K562 (cell line): Measurements from ENCODE around the gene DCXR. TPM values are rescaled to one million over a fixed set of nuclear protein-coding genes. Genes with fewer than 3 reads are reported as not detected.

Experiments used
- ATAC-seq: fragments of 200-7000 bp; cut with Tn5 transposase; 3 replicates; pipeline ENCODE4 v1.9.1; 2020; ENCODE audit warnings: moderate library complexity
- BruUV-seq: library from RNA; stranded (reverse); fragments of 400-500 nt; replicated peaks from 2 replicates; lab custom pipeline; 2021; lab: Mats Ljungman, UMichigan
- CTCF ChIA-PET: fragments of 300-600 bp; formaldehyde crosslinking; extraction: SDS; loops from one replicate; lab custom pipeline; 2021; ENCODE audit warnings: low intra/inter-chr PET ratio; lab: Yijun Ruan, JAX
- POLR2A ChIA-PET: fragments of 300-600, 350-650 bp; sonication (Branson Sonifier 250); formaldehyde crosslinking; extraction: SDS; loops from one replicate; lab custom pipeline; 2021; ENCODE audit warnings: antibody characterized with exemption, inconsistent platforms; lab: Yijun Ruan, JAX
- DNase-seq, 4 experiments: peaks; one replicate each; pipeline versions ENCODE4 v3.0.0 to v3.0.0-alpha.2; 2011 to 2018; ENCODE audit warnings: low spot score in 3 of 4, mixed read lengths in 3 of 4; ENCODE audit errors: extremely low read depth in 1 of 4
- FAIRE-seq: peaks from 2 replicates; lab custom pipeline; 2011; peaks lifted over from hg19 to GRCh38; lab: Jason Lieb, UNC
- H2AFZ ChIP-seq: 2 replicates; pipeline ENCODE4 v1.6.0; 2011; ENCODE audit warnings: low read depth, low read length, control low read depth, inconsistent platforms
- H3K27ac ChIP-seq: fragments of 200-600 bp; 3 replicates; pipeline ENCODE4 v1.8.0; 2011; ENCODE audit warnings: low read depth, mild to moderate bottlenecking, control low read depth, inconsistent platforms, low read length, moderate library complexity, mixed read lengths; ENCODE audit errors: extremely low read depth
- H3K27me3 ChIP-seq, 2 experiments: fragments of 300-600 bp in 1 of 2; 2 replicates in 1 of 2; 3 replicates in 1 of 2; pipeline versions ENCODE4 v1.6.0 to v1.8.0; 2011; ENCODE audit warnings: inconsistent platforms in 2 of 2, low read length in 2 of 2, mild to moderate bottlenecking in 1 of 2, mixed read lengths in 1 of 2, moderate library complexity in 1 of 2; ENCODE audit not compliant: control insufficient read depth in 2 of 2, insufficient read depth in 2 of 2
- H3K36me3 ChIP-seq: fragments of 300-600 bp; 3 replicates; pipeline ENCODE4 v1.8.0; 2011; ENCODE audit warnings: mild to moderate bottlenecking, low read length, inconsistent platforms; ENCODE audit not compliant: control insufficient read depth, insufficient read depth
- H3K4me1 ChIP-seq, 2 experiments: fragments of 200-600 bp in 1 of 2; replicated peaks in 1 of 2; 2 replicates in 1 of 2; 3 replicates in 1 of 2; pipeline versions ENCODE4 v1.5.1 to v1.8.0; 2011; ENCODE audit warnings: inconsistent platforms in 2 of 2, low read length in 2 of 2, mild to moderate bottlenecking in 1 of 2, mixed read lengths in 1 of 2, moderate library complexity in 1 of 2; ENCODE audit not compliant: control insufficient read depth in 2 of 2, insufficient read depth in 2 of 2
- H3K4me2 ChIP-seq: 2 replicates; pipeline ENCODE4 v1.6.1; 2011; ENCODE audit warnings: low read length, control low read depth, inconsistent platforms, mixed read lengths; ENCODE audit not compliant: insufficient read depth
- H3K4me3 ChIP-seq: fragments of 200-600 bp; sonication (generic), shearing (Covaris generic); 2 replicates; pipeline ENCODE4 v1.5.1; 2016; ENCODE audit warnings: control low read depth, inconsistent platforms
- H3K79me2 ChIP-seq: fragments of 200-600 bp; 3 replicates; pipeline ENCODE4 v1.8.0; 2011; ENCODE audit warnings: low read length, inconsistent platforms; ENCODE audit not compliant: control insufficient read depth, insufficient read depth
- H3K9ac ChIP-seq, 2 experiments: 2 replicates each; pipeline versions ENCODE4 v1.6.0 to v1.6.1; 2011; ENCODE audit warnings: low read depth in 2 of 2, low read length in 2 of 2, control low read depth in 1 of 2, inconsistent platforms in 1 of 2, mild to moderate bottlenecking in 1 of 2, mixed read lengths in 1 of 2; ENCODE audit not compliant: insufficient read depth in 1 of 2
- H3K9me1 ChIP-seq: one replicate; pipeline ENCODE4 v1.6.0; 2011; ENCODE audit warnings: inconsistent platforms, mild to moderate bottlenecking, low read length, moderate library complexity; ENCODE audit not compliant: control insufficient read depth, insufficient read depth
- H3K9me3 ChIP-seq: replicated peaks from 2 replicates; pipeline ENCODE4 v1.5.1; 2011; ENCODE audit warnings: low read depth, low read length, inconsistent platforms; ENCODE audit not compliant: control insufficient read depth, insufficient read depth
- H4K20me1 ChIP-seq: replicated peaks from 2 replicates; pipeline ENCODE4 v1.6.1; 2011; ENCODE audit warnings: low read length, inconsistent platforms, mixed read lengths; ENCODE audit not compliant: control insufficient read depth, insufficient read depth
- CREM ChIP-seq: IDR thresholded peaks from 2 replicates; pipeline ENCODE4 v1.6.1; 2014; ENCODE audit warnings: antibody characterized with exemption, low read depth
- E2F3 ChIP-seq: fragments of 250-450 bp; sonication (Bioruptor Pico); IDR thresholded peaks from 2 replicates; pipeline ENCODE4 v1.4.0; 2020; ENCODE audit warnings: mild to moderate bottlenecking
- GATA2 ChIP-seq: sonication (generic); formaldehyde crosslinking; IDR thresholded peaks from 2 replicates; pipeline ENCODE4 v1.4.0; 2020; ENCODE audit warnings: mild to moderate bottlenecking, missing genetic modification reagents
- MCM7 ChIP-seq, 2 experiments: fragments of 450-650 bp; IDR thresholded peaks; 2 replicates each; pipeline ENCODE4 v1.6.1; 2016 to 2018
- MXD1 ChIP-seq: fragments of 250-450 bp; sonication (Bioruptor Pico); IDR thresholded peaks from 2 replicates; pipeline ENCODE4 v1.8.0; 2021; ENCODE audit warnings: borderline replicate concordance, mild to moderate bottlenecking, moderate library complexity; ENCODE audit not compliant: poor library complexity, severe bottlenecking
- POLR2G ChIP-seq: fragments of 200-400 bp; formaldehyde crosslinking; IDR thresholded peaks from 2 replicates; pipeline ENCODE4 v1.6.1; 2017; ENCODE audit warnings: low read depth, mild to moderate bottlenecking, antibody characterized with exemption, low read length, moderate library complexity
- SETDB1 ChIP-seq: IDR thresholded peaks from one replicate; pipeline ENCODE4 v1.6.1; 2012; ENCODE audit warnings: low read length, control low read depth, inconsistent platforms
- USF1 ChIP-seq: sonication (generic); formaldehyde crosslinking; IDR thresholded peaks from 2 replicates; pipeline ENCODE4 v1.9.0; 2022; ENCODE audit warnings: mild to moderate bottlenecking, missing genetic modification reagents
- ZNF347 ChIP-seq: fragments of 450-650 bp; formaldehyde crosslinking; IDR thresholded peaks from 2 replicates; pipeline ENCODE4 v1.4.0; 2020; ENCODE audit warnings: low read depth, mild to moderate bottlenecking, moderate library complexity
- WGBS: fragments of 100-300 bp; shearing (Covaris generic); methylation state at CpG from one replicate; pipeline ENCODE4 v1.1.6; 2016; ENCODE audit warnings: low coverage, mixed read lengths; ENCODE audit not compliant: insufficient coverage; ENCODE audit errors: missing lambda C conversion rate; 5-methylcytosine and 5-hydroxymethylcytosine counted together
- in situ Hi-C: fragments of 300-500 bp; cut with MboI; formaldehyde crosslinking; loops from 4 replicates; pipeline ENCODE4 v1.15.0; 2018; ENCODE audit warnings: inconsistent platforms, mixed read lengths
- intact Hi-C: fragments of 100-400 bp; cut with micrococcal nuclease; formaldehyde crosslinking; loops from 2 replicates; pipeline ENCODE4 v1.14.2; 2022
- polyA plus RNA-seq, 8 experiments: library from polyadenylated mRNA; depleted of rRNA in 4 of 8; stranded (reverse) in 5 of 8; unstranded in 3 of 8; fragments of >200 nt; fragmentation: Nextera tagmentation in 2 of 8; fragmentation: Illumina TruSeq in 1 of 8; extraction: Ambion mirVana in 2 of 8; extraction: Trizol in 1 of 8; gene quantifications; 2 replicates each; pipeline versions ENCODE4 v1.2.1 to v1.2.3, GENCODE V29; 2011 to 2014; ENCODE audit warnings: inconsistent platforms in 1 of 8, missing spikeins in 1 of 8
- total RNA-seq, 7 experiments: library from RNA; depleted of rRNA in 6 of 7; stranded (reverse); fragments of >200 nt in 6 of 7; fragmentation: Illumina TruSeq in 2 of 7; extraction: Trizol in 2 of 7; gene quantifications; 2 replicates each; pipeline versions ENCODE4 v1.2.1 to v1.2.3, GENCODE V29; 2011 to 2021; ENCODE audit warnings: low replicate concordance in 1 of 7

The DCXR gene
- total and polyA plus RNA-seq, 9 of the 15 experiments (the other 6 are each of a cell fraction or from before 2014, with no cell fraction given), result 21.3 to 274 (median 156) TPM

GRCh38 chr17:82003411-82004381, 33.8 kb downstream of the DCXR start:
- Histone ChIP-seq H3K9me1 (peaks cover 3% of the 10 kb centered on the region), H3K79me2 (no peaks in the 10 kb centered on the region), H3K4me2 (no peak overlapping the region), H3K27me3 (no peaks in the 10 kb centered on the region)
- BruUV-seq, result no TSS peak
- TF ChIP-seq GATA2 (CRISPR knock-in tag), result no peak
- TF ChIP-seq POLR2G, result 0 out of 2 replicates have a peak, but pooled peaks have one; percentile 10
- TF ChIP-seq, all 486 proteins: peak for 1
- POLR2A ChIA-PET, result interaction anchor here (0.6 to 0.8 kb wide), 4 partner anchors 14 to 368 kb away, joined by 3 to 5 read pairs (median 3); no protein-coding TSS in a partner anchor
- CTCF ChIA-PET, result no interaction called here
- ATAC-seq (no peak), FAIRE-seq (no peak), DNase-seq (no peak)
- Histone ChIP-seq H3K9ac (peak overlapping the region in 1 of 2 experiments; percentile 17; a peak in 1 of 4 replicates), H3K4me1 (peaks cover 0 to 76% of the 10 kb centered on the region in 2 experiments; a peak in 2 of 5 replicates), H3K4me3 (no peak overlapping the region), H3K27ac (no peak overlapping the region), H2AFZ (no peak overlapping the region), H4K20me1 (0 out of 2 replicates have a peak, but pooled peaks cover 4% of the 10 kb centered on the region), H3K9me3 (no peaks in the 10 kb centered on the region), H3K36me3 (no peaks in the 10 kb centered on the region)
- in situ Hi-C loops (no loop called here), intact Hi-C loops (no loop called here)
- WGBS, result 72% methylated on average over 31 of the region's 53 CpGs

GRCh38 chr17:82001571-82002056, 35.9 kb downstream of the DCXR start:
- H3K9ac ChIP-seq, result peak overlapping the region in 1 of 2 experiments; percentile 76; a peak in 1 of 4 replicates
- H3K27ac ChIP-seq, result no peak overlapping the region
- ChIA-PET POLR2A (no interaction called here), CTCF (no interaction called here)
- H3K4me3 ChIP-seq, result no peak overlapping the region
- peaks cover 0 to 63% of the 10 kb centered on the region in 2 experiments; a peak in 2 of 5 replicates for H3K4me1 ChIP-seq
- 0 out of 2 replicates have a peak, but pooled peaks cover 4% of the 10 kb centered on the region for H4K20me1 ChIP-seq
- ATAC-seq, result no peak
- no peaks in the 10 kb centered on the region for H3K27me3 ChIP-seq
- no peak for DNase-seq
- 72% methylated on average over 9 of the region's 17 CpGs for WGBS
- H3K79me2 ChIP-seq, result no peaks in the 10 kb centered on the region
- H3K4me2 ChIP-seq, result no peak overlapping the region
- H3K9me3 ChIP-seq, result no peaks in the 10 kb centered on the region
- FAIRE-seq, result no peak
- BruUV-seq, result no TSS peak
- in situ Hi-C loops (no loop called here), intact Hi-C loops (no loop called here)
- no peak overlapping the region for H2AFZ ChIP-seq
- H3K36me3 ChIP-seq, result peaks cover 6% of the 10 kb centered on the region; the same call in 1 of the 3 replicates
- H3K9me1 ChIP-seq, result peaks cover 3% of the 10 kb centered on the region
- TF ChIP-seq MCM7 (IDR thresholded peaks at IDR 0.05), result no peak
- no peak for TF ChIP-seq SETDB1
- no peak for TF ChIP-seq MXD1
- TF ChIP-seq USF1, result no peak
- no peak for TF ChIP-seq ZNF347 (CRISPR knock-in tag)
- no peak for TF ChIP-seq E2F3
- TF ChIP-seq CREM, result no peak
